Erythroblast (primary cell): ENCODE data around the gene SPON1.
"Not testable (repeated sequence)": the region's sequence is repeated elsewhere in the genome, so short reads cannot be mapped to it uniquely, and the experiment has no call there.

Experiments used
- GATA1 ChIP-seq: IDR thresholded peaks from 2 replicates; pipeline ENCODE4 v1.6.1; 2011; ENCODE audit warnings: low read depth, mild to moderate bottlenecking, control low read depth, low read length, moderate library complexity
- POLR2A ChIP-seq: IDR thresholded peaks from 2 replicates; pipeline ENCODE4 v1.6.1; 2011; ENCODE audit warnings: mild to moderate bottlenecking, low read length

GRCh38 chr11:14173679-14174078, 211.2 kb downstream of the SPON1 start:
- TF ChIP-seq POLR2A, GATA1: not testable (repeated sequence)
